GM10266 (cell line): ENCODE results near the gene GALNTL6.
"Not testable (repeated sequence)": the region's sequence is repeated elsewhere in the genome, so short reads cannot be mapped to it uniquely, and the experiment has no call there.

Source experiments
- DNase-seq: peaks from one replicate; pipeline ENCODE4 v3.0.0; 2012; ENCODE audit errors: extremely low spot score
- CTCF ChIP-seq: IDR thresholded peaks from 2 replicates; pipeline ENCODE4 v1.5.1; 2012; ENCODE audit warnings: mild to moderate bottlenecking, low read depth; ENCODE audit not compliant: control insufficient read depth, insufficient read depth; ENCODE audit errors: missing control alignments

Gene GALNTL6

GRCh38 chr4:173019664-173020063 lies 1206.5 kb downstream of the GALNTL6 start:
- TF ChIP-seq CTCF, result no peak
- DNase-seq, result no peak

GRCh38 chr4:173021746-173022573 lies 1208.8 kb downstream of the GALNTL6 start:
- DNase-seq, result not testable (repeated sequence)

- DNase-seq, result no peak
- no peak for TF ChIP-seq CTCF
Observed at GRCh38 chr4:173024203-173024602, 1211.0 kb downstream of the GALNTL6 start.

- TF ChIP-seq CTCF, result peak; percentile 52
- DNase-seq, result peak; percentile 51
Observed at GRCh38 chr4:173025131-173025530, 1211.9 kb downstream of the GALNTL6 start.

- no peak for DNase-seq
- TF ChIP-seq CTCF, result no peak
Observed at GRCh38 chr4:173037242-173037641, 1224.0 kb downstream of the GALNTL6 start.

- no peak for DNase-seq
- no peak for TF ChIP-seq CTCF
Observed at GRCh38 chr4:173038192-173038896, 1225.1 kb downstream of the GALNTL6 start.

GRCh38 chr4:173039617-173040577 lies 1226.7 kb downstream of the GALNTL6 start:
- no peak for DNase-seq
- no peak for TF ChIP-seq CTCF
